Naive B cell (primary cell): ENCODE data around the gene MUC5B. TPM values are rescaled to one million over a fixed set of nuclear protein-coding genes. Genes with fewer than 3 reads are reported as not detected.

Experiments
- ATAC-seq, 2 donors: fragments of 150-1000 bp; cut with Tn5 transposase; 2 replicates each; pipeline ENCODE4 v1.10.0; 2021; ENCODE audit warnings: low read depth in 2 of 2, mild to moderate bottlenecking in 2 of 2, moderate library complexity in 2 of 2
- DNase-seq: peaks from one replicate; pipeline ENCODE4 v3.0.0; 2022
- H3K27ac Mint-ChIP-seq, 6 donors: one replicate each; pipeline ENCODE4 v1.8.0; 2020 to 2022; ENCODE audit warnings: mild to moderate bottlenecking in 6 of 6, mixed read lengths in 6 of 6, moderate library complexity in 5 of 6, inconsistent platforms in 2 of 6
- H3K27me3 Mint-ChIP-seq, 3 donors: one replicate each; pipeline ENCODE4 v1.8.0; 2021 to 2022; ENCODE audit warnings: mixed read lengths in 3 of 3, mild to moderate bottlenecking in 1 of 3
- H3K36me3 Mint-ChIP-seq, 2 donors: one replicate each; pipeline ENCODE4 v1.8.0; 2020 to 2022; ENCODE audit warnings: mixed read lengths in 2 of 2, inconsistent platforms in 1 of 2, mild to moderate bottlenecking in 1 of 2
- H3K4me1 Mint-ChIP-seq, 3 donors: one replicate each; pipeline ENCODE4 v1.8.0; 2020 to 2022; ENCODE audit warnings: mixed read lengths in 3 of 3, inconsistent platforms in 1 of 3, mild to moderate bottlenecking in 1 of 3, moderate library complexity in 1 of 3
- H3K4me3 Mint-ChIP-seq, 8 donors: one replicate each; pipeline ENCODE4 v1.8.0; 2020 to 2022; ENCODE audit warnings: mild to moderate bottlenecking in 8 of 8, mixed read lengths in 8 of 8, moderate library complexity in 8 of 8, inconsistent platforms in 2 of 8
- H3K9me3 Mint-ChIP-seq, 7 donors: one replicate each; pipeline ENCODE4 v1.8.0; 2020 to 2022; ENCODE audit warnings: mixed read lengths in 7 of 7, mild to moderate bottlenecking in 5 of 7, inconsistent platforms in 2 of 7, moderate library complexity in 1 of 7
- polyA plus RNA-seq, 6 donors: library from polyadenylated mRNA; unstranded; fragments of 300-500 nt; fragmentation: Illumina TruSeq; gene quantifications; one replicate each; pipeline ENCODE4 v1.2.3, GENCODE V29; 2021; ENCODE audit warnings: low read depth in 6 of 6

The MUC5B gene
- polyA plus RNA-seq, 6 donors from 2014 or later, result not detected

DNA sequence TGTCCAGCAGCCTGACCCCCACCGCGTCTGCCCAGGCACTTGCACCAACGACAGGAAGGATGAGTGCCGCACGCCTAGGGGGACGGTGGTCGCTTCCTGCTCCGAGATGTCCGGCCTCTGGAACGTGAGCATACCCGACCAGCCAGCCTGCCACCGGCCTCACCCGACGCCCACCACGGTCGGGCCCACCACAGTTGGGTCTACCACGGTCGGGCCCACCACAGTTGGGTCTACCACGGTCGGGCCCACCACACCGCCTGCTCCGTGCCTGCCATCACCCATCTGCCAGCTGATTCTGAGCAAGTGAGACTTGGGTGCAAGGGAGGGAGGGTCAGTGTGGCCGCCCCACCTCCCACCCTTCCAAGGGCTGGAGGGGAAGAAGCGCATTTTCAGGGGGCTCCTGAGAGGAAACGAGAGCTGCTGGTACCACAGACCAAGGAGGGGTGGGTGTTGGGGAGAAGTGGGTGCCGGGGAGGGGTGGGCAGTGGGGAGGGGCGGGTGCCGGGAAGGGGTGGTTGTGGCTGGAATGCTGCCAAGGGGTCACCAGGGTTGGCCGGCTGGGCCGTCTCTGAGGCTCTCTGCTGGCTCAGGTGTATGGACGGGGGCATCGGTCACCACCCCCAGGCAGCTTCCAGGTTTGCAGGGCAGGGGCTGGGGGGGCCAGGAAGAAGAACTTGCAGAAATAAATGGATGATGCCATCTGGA is 27.7 kb upstream of the MUC5B start:
- peaks cover 0 to 4% (median 0%) of the 10 kb centered on the region in 3 donors for H3K27me3 Mint-ChIP-seq
- H3K9me3 Mint-ChIP-seq, result peaks cover 0 to 3% (median 0%) of the 10 kb centered on the region in 7 donors
- H3K27ac Mint-ChIP-seq, result no peak overlapping the region
- no peak overlapping the region for H3K4me3 Mint-ChIP-seq
- ATAC-seq (no peak), DNase-seq (no peak)
- H3K4me1 Mint-ChIP-seq, result no peaks in the 10 kb centered on the region
- no peaks in the 10 kb centered on the region for H3K36me3 Mint-ChIP-seq

DNA sequence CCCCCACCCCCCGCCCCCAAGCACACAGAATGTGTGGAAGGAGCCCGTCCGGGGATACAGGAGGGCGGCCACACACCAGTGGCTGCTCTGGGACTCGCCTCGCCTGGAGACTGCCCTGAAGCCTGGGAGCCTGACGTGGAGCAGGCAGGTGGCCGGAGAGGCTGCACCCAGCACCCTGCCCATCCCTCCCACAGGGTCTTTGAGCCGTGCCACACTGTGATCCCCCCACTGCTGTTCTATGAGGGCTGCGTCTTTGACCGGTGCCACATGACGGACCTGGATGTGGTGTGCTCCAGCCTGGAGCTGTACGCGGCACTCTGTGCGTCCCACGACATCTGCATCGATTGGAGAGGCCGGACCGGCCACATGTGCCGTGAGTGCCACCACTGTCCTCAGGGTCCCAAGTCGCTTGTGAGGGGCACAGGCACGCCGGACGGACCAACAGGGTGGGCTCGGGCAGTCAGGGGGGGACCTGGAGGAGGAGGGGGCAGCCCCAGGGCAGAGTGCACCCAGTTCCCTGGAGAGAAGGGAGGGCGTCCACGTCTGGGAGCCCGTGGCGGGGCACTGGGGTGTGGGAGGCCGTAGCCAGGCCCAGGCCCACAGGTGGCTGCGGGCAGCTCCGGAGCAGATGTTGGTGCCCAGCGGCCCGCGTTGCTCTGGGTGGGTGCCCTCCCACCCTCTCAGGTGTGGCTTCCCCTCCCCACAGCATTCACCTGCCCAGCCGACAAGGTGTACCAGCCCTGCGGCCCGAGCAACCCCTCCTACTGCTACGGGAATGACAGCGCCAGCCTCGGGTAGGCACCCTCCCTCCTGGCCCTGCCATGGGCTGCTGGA is 27.0 kb upstream of the MUC5B start:
- no peaks in the 10 kb centered on the region for H3K4me1 Mint-ChIP-seq
- H3K4me3 Mint-ChIP-seq, result no peak overlapping the region
- H3K36me3 Mint-ChIP-seq, result no peaks in the 10 kb centered on the region
- peaks cover 0 to 3% (median 0%) of the 10 kb centered on the region in 7 donors for H3K9me3 Mint-ChIP-seq
- peaks cover 0 to 4% (median 0%) of the 10 kb centered on the region in 3 donors for H3K27me3 Mint-ChIP-seq
- no peak overlapping the region for H3K27ac Mint-ChIP-seq
- DNase-seq, result no peak
- ATAC-seq, result no peak

DNA sequence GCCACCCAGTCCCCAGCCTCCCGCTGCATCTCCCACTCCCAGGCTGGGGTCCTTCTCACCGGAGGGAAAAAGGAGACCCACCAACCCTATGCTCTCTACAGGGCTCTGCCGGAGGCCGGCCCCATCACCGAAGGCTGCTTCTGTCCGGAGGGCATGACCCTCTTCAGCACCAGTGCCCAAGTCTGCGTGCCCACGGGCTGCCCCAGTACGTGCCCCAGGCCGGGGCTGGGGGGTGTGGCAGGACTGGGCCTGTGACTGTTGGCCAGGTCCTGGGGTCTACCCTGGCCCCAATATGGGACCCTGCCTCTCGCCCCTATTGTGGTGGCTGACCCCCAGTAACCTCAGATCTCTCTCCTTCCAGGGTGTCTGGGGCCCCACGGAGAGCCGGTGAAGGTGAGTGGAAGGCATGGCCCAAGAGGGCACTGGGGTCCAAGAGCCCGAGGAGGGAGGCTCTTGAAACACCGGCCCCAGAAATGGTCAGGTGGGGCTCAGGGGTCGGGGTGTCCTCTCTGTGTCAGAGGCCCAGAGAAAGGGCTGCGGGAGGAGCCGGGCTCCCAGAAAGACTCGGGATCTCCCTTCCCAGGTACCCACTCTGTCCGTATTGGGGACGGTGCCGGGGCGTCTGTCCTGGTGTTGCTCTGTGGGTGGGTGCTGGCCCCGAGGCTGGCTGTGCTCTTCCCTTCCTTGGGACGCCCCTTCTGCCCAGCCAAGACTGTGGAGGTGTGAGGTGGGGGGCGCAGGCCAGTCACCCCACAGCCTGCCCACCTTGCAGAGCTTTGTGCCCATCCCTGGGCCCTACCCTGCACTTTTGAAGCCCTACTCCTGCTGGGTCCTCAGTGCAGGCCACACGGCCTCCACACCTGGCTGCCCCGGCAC is 26.1 kb upstream of the MUC5B start:
- Mint-ChIP-seq H3K9me3 (peaks cover 0 to 3% (median 0%) of the 10 kb centered on the region in 7 donors), H3K4me3 (no peak overlapping the region), H3K4me1 (no peaks in the 10 kb centered on the region), H3K27me3 (peaks cover 0 to 4% (median 0%) of the 10 kb centered on the region in 3 donors), H3K36me3 (no peaks in the 10 kb centered on the region), H3K27ac (no peak overlapping the region)
- ATAC-seq (no peak), DNase-seq (no peak)

DNA sequence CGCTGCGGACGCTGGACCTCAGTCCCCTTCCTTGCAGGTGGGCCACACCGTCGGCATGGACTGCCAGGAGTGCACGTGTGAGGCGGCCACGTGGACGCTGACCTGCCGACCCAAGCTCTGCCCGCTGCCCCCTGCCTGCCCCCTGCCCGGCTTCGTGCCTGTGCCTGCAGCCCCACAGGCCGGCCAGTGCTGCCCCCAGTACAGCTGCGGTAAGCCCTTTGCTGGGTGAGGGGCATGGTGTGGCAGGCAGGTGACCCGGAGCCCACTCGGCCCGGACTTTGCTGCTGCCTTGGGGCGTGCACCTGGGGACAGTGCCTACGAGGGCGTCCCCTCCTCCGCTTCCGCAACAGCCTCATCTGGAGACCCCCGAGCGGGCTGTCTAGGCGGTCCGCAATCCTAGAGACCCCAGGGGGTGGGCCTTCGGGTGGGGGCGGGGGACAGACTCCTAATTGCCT is 25.4 kb upstream of the MUC5B start:
- ATAC-seq (no peak), DNase-seq (no peak)
- H3K4me3 Mint-ChIP-seq, result no peak overlapping the region
- H3K9me3 Mint-ChIP-seq, result no peaks in the 10 kb centered on the region
- no peaks in the 10 kb centered on the region for H3K36me3 Mint-ChIP-seq
- H3K4me1 Mint-ChIP-seq, result no peaks in the 10 kb centered on the region
- peaks cover 0 to 4% (median 0%) of the 10 kb centered on the region in 3 donors for H3K27me3 Mint-ChIP-seq
- H3K27ac Mint-ChIP-seq, result no peak overlapping the region

DNA sequence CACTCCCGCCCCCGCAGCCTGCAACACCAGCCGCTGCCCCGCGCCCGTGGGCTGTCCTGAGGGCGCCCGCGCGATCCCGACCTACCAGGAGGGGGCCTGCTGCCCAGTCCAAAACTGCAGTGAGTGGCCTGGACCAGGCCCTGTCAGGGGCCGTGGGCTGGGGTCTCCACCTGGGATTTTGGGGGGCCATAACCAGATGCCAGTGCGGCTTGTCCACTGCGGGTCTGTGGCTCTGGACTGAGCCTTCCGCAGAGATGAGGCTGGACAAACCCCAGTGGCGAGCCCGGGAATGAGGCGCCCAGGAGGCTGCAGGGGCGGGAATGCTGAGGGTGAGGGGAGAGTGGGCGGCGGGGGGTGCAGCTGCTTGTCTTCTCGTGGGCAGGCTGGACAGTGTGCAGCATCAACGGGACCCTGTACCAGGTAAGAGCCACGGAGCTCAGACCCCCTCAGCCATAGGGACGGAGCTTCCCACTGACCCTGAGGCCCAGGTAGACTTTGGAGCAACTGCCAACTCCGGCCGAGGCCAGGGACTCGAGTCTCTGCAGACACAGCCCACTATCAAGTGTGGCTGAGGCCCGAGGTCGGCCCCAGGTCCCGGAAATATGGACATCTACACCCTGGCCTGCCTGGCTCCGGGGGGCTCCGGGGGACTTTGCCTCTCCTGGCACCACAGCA is 24.8 kb upstream of the MUC5B start:
- no peak overlapping the region for H3K4me3 Mint-ChIP-seq
- peaks cover 0 to 4% (median 0%) of the 10 kb centered on the region in 3 donors for H3K27me3 Mint-ChIP-seq
- no peak overlapping the region for H3K27ac Mint-ChIP-seq
- H3K9me3 Mint-ChIP-seq, result no peaks in the 10 kb centered on the region
- DNase-seq (no peak), ATAC-seq (no peak)
- no peaks in the 10 kb centered on the region for H3K36me3 Mint-ChIP-seq
- H3K4me1 Mint-ChIP-seq, result no peaks in the 10 kb centered on the region

DNA sequence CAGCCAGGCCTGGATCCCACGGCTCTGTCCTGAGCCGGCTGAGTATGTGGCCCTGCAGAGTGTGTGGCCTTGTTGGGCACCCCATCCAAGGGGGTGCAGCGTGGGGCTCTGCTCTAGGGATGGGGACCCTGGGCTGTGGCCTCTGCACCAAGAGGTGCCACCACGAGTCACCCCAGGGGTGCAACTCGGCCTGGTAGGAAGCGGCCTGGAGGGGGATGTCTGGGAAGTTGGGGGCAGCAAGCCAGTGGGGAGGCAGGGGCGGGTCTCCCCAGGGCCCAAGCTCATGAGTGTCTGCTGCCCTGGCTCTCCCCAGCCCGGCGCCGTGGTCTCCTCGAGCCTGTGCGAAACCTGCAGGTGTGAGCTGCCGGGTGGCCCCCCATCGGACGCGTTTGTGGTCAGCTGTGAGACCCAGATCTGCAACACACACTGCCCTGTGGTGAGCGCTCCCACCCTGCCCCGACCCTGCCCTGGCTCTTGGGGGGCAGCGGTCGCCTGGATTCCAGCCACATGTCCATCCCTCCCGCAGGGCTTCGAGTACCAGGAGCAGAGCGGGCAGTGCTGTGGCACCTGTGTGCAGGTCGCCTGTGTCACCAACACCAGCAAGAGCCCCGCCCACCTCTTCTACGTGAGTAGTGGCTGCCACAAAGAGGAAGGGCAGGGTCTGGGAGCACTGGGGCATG is 24.2 kb upstream of the MUC5B start:
- Mint-ChIP-seq H3K4me1 (no peaks in the 10 kb centered on the region), H3K27ac (no peak overlapping the region), H3K4me3 (no peak overlapping the region), H3K27me3 (peaks cover 0 to 4% (median 0%) of the 10 kb centered on the region in 3 donors), H3K36me3 (no peaks in the 10 kb centered on the region), H3K9me3 (no peaks in the 10 kb centered on the region)
- DNase-seq, result no peak
- no peak for ATAC-seq

DNA sequence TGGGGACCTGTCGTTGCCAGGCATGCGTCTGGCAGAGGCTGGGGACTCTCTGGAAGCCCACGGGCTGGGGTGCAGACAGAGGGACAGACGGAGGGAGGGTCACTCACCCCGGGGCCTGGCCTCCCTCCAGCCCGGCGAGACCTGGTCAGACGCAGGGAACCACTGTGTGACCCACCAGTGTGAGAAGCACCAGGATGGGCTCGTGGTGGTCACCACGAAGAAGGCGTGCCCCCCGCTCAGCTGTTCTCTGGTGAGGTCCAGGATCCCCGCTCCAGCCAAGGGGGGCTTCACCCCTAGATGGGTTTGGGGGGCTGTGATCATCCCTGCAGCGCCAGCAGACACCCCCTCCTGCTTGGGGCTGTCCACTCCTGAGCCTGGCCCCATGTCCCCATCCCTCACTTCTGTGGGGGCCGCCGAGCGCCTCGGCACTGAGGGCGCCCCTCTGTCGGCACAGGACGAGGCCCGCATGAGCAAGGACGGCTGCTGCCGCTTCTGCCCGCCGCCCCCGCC is 23.6 kb upstream of the MUC5B start:
- ATAC-seq (no peak), DNase-seq (no peak)
- Mint-ChIP-seq H3K9me3 (no peaks in the 10 kb centered on the region), H3K4me1 (no peaks in the 10 kb centered on the region), H3K27ac (no peak overlapping the region), H3K4me3 (no peak overlapping the region), H3K27me3 (peaks cover 0 to 4% (median 0%) of the 10 kb centered on the region in 3 donors), H3K36me3 (no peaks in the 10 kb centered on the region)

DNA sequence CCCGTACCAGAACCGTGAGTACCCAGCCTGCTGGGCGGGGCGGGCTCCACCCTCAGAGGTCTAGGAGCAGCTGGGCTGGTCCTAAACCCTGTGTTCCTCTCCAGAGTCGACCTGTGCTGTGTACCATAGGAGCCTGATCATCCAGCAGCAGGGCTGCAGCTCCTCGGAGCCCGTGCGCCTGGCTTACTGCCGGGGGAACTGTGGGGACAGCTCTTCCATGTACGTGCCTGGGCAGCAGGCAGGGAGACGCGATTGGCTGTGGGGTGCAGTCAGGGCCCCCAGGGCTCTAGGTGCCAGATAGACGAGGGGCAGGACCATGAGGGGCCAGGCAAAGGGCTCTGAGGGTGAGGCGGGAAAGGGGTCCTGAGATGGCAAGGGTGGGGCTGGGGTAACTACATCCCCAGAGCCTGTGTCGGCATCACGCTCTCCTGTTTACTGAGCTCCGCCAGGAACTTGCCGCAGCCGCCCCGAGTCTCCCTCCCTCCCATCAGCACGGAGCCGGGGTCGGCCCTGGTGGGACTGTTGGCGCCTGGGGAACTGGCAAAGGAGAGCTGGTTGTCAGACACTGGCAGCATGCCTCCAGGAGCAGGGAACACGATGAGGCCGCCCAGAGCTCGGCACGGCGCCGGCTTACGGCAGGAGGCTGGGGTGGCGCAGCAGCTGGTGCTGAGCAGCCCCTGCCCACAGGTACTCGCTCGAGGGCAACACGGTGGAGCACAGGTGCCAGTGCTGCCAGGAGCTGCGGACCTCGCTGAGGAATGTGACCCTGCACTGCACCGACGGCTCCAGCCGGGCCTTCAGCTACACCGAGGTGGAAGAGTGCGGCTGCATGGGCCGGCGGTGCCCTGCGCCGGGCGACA is 22.9 kb upstream of the MUC5B start:
- H3K27me3 Mint-ChIP-seq, result peaks cover 0 to 4% (median under 1%) of the 10 kb centered on the region in 3 donors
- H3K27ac Mint-ChIP-seq, result no peak overlapping the region
- no peaks in the 10 kb centered on the region for H3K36me3 Mint-ChIP-seq
- no peak overlapping the region for H3K4me3 Mint-ChIP-seq
- DNase-seq, result no peak
- no peak for ATAC-seq
- H3K9me3 Mint-ChIP-seq, result no peaks in the 10 kb centered on the region
- H3K4me1 Mint-ChIP-seq, result no peaks in the 10 kb centered on the region

DNA sequence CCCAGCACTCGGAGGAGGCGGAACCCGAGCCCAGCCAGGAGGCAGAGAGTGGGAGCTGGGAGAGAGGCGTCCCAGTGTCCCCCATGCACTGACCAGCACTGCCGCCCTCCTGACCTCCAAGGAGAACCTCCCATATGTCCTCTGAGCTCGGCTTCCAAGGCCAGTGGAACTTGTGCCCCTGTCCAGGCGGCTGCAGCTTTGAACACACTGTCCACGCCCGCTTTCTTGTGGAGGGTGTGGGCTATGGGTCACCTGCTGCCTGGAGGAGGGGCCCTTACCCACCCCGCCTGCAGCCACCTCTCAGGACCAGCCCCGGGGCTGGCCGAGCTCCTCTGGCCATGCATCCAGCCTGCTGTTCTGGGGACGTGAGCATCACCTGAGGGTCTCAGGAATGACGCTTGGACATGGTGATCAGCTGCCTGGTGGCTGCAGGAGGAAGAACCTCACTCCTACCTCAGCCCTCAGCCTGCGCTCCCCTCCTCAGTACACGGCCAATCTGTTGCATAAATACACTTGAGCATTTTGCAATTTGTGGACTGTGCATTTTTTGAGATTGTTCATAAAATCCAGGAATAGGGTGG is 22.2 kb upstream of the MUC5B start:
- no peaks in the 10 kb centered on the region for H3K9me3 Mint-ChIP-seq
- H3K27ac Mint-ChIP-seq, result no peak overlapping the region
- peaks cover 0 to 8% (median 6%) of the 10 kb centered on the region in 3 donors for H3K27me3 Mint-ChIP-seq
- ATAC-seq, result no peak
- H3K36me3 Mint-ChIP-seq, result no peaks in the 10 kb centered on the region
- no peak overlapping the region for H3K4me3 Mint-ChIP-seq
- no peaks in the 10 kb centered on the region for H3K4me1 Mint-ChIP-seq
- no peak for DNase-seq

DNA sequence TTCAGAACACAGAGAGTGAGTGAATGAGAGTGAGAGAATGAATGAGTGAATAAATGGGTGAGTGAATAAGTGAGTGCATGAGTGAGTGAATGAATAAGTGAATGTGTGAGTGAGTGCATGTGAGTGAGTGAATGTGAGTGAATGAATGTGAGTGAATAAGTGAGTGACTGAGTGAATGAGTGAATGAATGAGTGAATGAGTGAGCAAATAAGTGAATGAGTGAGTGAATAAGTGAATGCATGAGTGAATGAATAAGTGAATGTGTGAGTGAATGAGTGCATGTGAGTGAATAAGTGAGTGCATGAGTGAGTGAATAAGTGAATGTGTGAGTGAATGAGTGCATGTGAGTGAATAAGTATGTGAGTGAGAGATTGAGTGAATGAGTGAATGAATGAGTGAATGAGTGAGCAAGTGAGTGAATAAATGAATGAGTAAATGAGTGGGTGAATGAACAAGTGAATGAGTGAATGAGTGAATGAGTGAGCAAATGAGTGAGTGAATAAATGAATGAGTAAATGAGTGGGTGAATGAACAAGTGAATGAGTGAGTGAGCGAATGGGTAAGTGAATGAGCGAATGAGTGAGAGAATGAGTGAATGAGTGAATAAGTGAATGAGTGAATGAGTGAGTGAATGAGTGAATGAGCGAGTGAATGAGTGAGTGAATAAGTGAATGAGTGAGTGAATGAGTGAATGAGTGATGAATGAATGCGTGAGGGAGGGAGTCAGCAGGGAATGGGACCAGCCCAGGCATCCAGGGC is 21.3 kb upstream of the MUC5B start:
- Mint-ChIP-seq H3K27me3 (peaks cover 0 to 10% (median 5%) of the 10 kb centered on the region in 3 donors), H3K36me3 (no peaks in the 10 kb centered on the region), H3K4me1 (no peaks in the 10 kb centered on the region), H3K4me3 (no peak overlapping the region), H3K9me3 (no peaks in the 10 kb centered on the region), H3K27ac (no peak overlapping the region)
- no peak for DNase-seq
- ATAC-seq, result no peak
